RWPE1 (cell line): ENCODE measurements around the gene SIMC1.

Source experiments
- CTCF ChIA-PET: fragments of 350-600 bp; sonication (Branson Sonifier 250); formaldehyde crosslinking; extraction: SDS; loops from one replicate; lab custom pipeline; 2021; lab: Yijun Ruan, JAX
- POLR2A ChIA-PET: fragments of 400-600 bp; formaldehyde crosslinking; extraction: SDS; loops from one replicate; lab custom pipeline; 2020; ENCODE audit warnings: antibody characterized with exemption; ENCODE audit not compliant: low non-redundant PET; lab: Yijun Ruan, JAX
- DNase-seq: peaks from one replicate; pipeline ENCODE4 v3.0.0; 2012; ENCODE audit warnings: low spot score
- H3K27ac ChIP-seq: fragments of 450-650 bp; 2 replicates; pipeline ENCODE4 v1.5.1; 2017
- CTCF ChIP-seq: fragments of 450-650 bp; conservative IDR thresholded peaks from 2 replicates; pipeline ENCODE4 v1.5.1; 2017; ENCODE audit warnings: low read depth, mild to moderate bottlenecking

Gene SIMC1

DNA sequence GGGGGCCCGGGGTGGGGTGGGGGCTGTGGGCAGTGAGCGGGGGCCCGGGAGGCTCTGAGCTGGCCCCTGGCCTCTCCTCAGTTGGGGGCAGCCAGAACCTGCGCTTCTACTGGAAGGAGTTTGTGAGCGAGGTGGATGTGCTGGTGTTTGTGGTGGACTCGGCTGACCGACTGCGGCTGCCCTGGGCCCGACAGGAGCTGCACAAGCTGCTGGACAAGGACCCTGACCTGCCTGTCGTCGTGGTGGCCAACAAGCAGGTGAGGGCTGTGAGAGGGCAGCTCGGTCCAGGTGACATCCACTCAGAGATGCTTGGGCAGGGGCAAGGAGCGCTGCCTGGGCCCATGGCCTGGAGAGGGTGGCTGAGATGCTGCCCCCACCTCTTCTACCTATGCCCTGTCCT is 130.5 kb downstream of the SIMC1 start:
- ChIA-PET CTCF (interaction anchor here (0.6 kb wide), 1 partner anchor 309 kb away, joined by 3 read pairs; no protein-coding TSS in a partner anchor), POLR2A (no interaction called here)
- TF ChIP-seq CTCF: no peak
- peak overlapping the region; percentile 11 for H3K27ac ChIP-seq
- no peak for DNase-seq

GRCh38 chr5:176369934-176370711 is 131.9 kb downstream of the SIMC1 start:
- ChIA-PET POLR2A (interaction anchor here (0.6 kb wide), 1 partner anchor 19 kb away, joined by 4 read pairs; no protein-coding TSS in a partner anchor), CTCF (interaction anchor here (0.6 to 0.7 kb wide), 2 partner anchors 22 to 1961 kb away, joined by 3 read pairs; no protein-coding TSS in a partner anchor)
- no peak overlapping the region for H3K27ac ChIP-seq
- no peak for DNase-seq
- no peak for TF ChIP-seq CTCF

- H3K27ac ChIP-seq: peak overlapping the region; percentile 8; the same call in 1 of the 2 replicates
- ChIA-PET CTCF (interaction anchor here (0.6 to 0.7 kb wide), 3 partner anchors 46 to 692 kb away, joined by 3 to 5 read pairs (median 4); partner anchors contain the start of gene ZNF346), POLR2A (interaction anchor here (0.8 kb wide), 1 partner anchor 10 kb away, joined by 5 read pairs; the partner anchor contains the start of gene KIAA1191)
- no peak for TF ChIP-seq CTCF
- no peak for DNase-seq
Measured at GRCh38 chr5:176371621-176372539, 133.7 kb downstream of the SIMC1 start.

DNA sequence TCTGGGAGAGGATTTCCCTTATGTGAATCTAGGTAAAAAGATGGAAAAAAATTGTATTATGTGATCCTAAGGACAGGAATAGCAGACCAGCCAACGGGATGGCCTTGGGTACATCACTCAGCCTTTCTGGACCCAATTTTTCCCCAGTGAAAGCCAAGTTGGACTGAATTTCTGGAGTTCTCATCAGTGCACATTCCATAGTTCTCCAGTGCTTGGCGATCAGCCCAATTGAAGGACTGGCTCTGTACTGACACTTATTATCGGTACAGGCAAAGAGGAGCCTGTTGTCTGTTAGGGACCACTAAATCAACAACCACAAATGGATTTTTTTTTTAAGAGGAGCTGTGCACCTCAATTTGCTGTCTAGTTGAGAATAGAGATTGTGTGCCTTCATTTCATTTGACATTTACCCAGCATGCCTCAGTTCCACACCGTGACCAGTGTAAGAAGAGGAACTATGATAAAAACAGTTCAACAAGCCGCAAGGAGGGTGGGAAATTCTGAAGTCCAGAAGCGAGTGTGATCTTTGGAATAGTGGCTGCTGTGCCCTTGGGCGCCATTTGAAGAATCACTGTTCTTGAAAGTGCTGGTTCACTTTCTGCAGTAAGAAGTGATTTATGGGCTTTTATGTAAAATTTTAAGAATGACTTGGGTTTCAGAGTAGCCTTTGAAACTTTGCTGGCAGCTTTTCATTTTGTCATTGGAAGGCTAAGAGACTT is 135.0 kb downstream of the SIMC1 start:
- POLR2A ChIA-PET: no interaction called here

GRCh38 chr5:176379881-176380280 is 141.7 kb downstream of the SIMC1 start:
- no peak for DNase-seq
- no peak for TF ChIP-seq CTCF
- ChIA-PET CTCF (interaction anchor here (0.7 kb wide), 1 partner anchor 209 kb away, joined by 4 read pairs; no protein-coding TSS in a partner anchor), POLR2A (no interaction called here)
- no peak overlapping the region for H3K27ac ChIP-seq

More for the DNA sequence above, 135.0 kb downstream of the SIMC1 start:
- TF ChIP-seq CTCF: no peak
- CTCF ChIA-PET: no interaction called here
- H3K27ac ChIP-seq: no peak overlapping the region
- DNase-seq: no peak
